NCI-H1048 (cell line): ENCODE results near the gene TAAR6.
"Not testable (repeated sequence)": the region's sequence is repeated elsewhere in the genome, so short reads cannot be mapped to it uniquely, and the experiment has no call there.

Experiments used
- DNase-seq: peaks from one replicate; lab custom pipeline; 2025; lab: John Stamatoyannopoulos, UW

The TAAR6 gene

GRCh38 chr6:132590362-132590761, 20.2 kb downstream of the TAAR6 start:
- DNase-seq, result no peak

DNA sequence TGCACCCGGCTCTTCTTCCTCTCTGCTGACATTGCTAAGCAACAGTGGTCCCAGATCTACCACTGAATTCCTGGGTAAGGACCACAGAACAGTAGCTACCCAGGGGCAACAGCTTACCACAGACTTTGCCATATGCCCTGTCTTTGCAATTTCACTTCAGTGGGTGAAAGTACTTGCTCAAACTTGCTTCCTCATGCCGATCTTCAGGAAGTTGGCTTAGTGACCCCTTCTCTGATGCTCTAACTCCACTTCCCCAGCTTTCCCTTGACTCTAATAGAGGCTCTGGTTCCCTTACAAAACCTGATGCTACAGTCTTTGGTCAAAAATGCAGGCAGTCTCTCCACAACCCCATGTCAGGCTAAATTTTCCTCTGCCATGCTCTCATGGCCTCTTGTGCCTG, 22.7 kb downstream of the TAAR6 start:
- no peak for DNase-seq

DNA sequence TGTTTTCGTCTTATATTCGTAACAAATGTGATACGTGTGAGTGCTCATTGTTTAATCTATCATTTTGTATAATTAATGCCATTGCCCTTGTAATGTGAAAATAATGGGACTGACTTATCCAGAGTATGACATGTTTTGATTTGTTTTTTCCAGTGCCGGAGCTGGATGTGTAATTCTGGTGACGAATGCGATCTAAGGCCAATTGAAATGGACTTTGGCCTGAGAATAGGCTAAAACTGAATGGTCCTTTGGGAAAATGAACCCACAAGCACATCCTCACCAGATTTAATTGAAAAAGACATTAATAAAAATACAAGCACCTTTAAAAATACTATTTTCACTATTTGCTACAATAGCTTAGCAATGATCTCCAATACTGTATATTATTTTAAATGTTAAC, 26.1 kb downstream of the TAAR6 start:
- no peak for DNase-seq

- no peak for DNase-seq
These were observed 28.4 kb downstream of the TAAR6 start for GRCh38 chr6:132598473-132598872.

DNA sequence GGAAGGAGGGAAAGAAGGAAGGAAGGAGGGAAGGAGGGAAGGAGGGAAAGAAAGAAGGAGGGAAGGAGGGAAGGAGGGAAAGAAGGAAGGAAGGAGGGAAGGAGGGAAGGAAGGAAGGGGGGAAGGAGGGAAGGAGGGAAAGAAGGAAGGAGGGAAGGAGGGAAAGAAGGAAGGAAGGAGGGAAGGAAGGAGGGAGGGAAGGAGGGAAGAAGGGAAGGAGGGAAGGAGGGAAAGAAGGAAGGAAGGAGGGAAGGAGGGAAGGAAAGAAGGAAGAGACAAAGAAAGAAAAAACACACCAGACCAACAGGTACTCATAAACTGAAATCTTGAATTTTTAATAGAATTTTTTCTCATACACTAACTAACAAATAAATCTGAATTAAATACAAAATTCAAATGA, 30.8 kb downstream of the TAAR6 start:
- not testable (repeated sequence) for DNase-seq

DNA sequence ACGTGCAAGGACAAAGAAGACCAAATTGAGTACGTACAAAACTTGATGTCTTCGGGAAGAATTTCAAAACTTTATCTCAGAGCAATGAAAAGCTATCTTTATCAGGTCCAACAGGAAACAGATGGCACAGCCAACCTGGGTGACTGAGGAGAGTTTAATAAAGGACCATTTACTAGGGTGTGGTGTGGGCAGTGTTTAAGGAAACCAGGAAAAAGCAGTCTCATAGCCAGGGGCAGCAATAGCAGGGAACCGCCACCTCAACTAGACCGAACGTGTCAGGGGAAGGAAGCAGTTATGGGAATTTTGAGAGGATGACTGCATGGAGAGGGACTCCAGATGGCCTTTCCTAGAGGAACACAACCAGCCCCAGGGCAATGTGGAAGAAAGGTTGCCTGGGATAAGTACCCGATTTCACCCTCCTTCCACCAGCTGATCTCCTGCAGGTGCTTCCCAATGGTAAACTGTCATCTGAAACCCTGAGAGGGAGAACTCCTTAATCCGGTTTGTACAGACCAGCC, 34.6 kb downstream of the TAAR6 start:
- no peak for DNase-seq

DNA sequence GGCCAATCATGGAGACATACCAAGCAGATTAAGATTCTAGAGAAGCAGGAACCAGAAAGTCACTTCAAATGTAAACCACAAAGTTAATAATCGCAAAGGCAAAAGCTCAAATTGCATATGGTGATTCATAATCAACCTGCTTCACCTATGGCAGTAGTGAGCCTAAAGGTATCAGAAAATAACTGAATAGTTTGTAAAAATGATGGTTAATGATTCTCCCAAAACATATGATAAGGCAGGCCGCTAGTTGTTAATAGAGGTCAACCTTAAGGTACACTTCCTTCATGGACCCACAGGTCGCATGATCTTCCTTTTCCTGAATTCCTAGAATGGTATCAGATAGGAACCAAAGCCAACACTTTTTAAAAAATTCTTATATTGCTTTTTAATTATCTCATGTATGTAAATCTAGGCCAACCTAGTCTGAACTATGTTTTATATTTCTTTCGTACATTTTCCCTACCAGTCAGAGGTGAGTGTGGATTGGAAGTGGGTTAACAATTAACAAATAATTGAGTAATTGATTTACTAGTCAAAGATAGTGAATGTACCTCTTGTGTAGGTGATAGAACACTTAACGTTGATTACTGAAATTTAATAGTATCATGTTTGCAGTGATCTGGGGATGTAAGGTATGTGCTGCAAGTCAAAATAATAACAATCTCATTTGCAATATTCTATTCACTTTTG, 37.6 kb downstream of the TAAR6 start:
- no peak for DNase-seq

- no peak for DNase-seq
These were observed 41.5 kb downstream of the TAAR6 start for GRCh38 chr6:132611616-132612015.

DNA sequence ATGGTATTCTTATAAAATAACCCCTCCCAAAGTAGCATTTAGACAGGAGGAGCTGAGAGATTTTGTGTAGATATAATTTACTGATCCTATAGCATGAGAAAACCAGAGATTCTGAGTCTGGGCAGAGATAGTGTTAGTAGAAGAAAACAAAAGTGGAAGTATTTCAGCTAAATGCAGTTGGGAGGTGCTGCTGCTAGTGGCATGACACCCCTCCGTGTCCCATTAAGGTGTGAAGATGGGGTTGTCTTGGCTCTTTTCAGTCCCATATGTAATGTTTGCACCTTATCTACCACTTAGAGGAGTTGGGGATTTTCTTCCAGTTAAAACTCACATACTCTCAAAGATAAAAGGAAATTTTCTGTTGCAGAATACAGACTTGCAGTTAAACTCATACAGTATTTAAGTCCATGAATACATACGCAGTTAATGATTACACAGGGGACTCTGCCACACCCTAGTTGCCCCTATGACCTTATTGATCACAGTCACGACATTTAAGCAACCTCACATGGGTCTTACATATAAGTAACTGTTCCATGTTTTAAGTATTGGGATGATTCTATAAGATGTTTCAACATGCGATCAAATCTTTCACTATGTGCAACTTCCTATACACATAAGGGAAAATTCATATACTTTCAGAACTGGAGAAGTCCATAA, 42.5 kb downstream of the TAAR6 start:
- DNase-seq, result no peak

- no peak for DNase-seq
These were observed 44.4 kb downstream of the TAAR6 start for GRCh38 chr6:132614554-132614953.

GRCh38 chr6:132616677-132617076, 46.6 kb downstream of the TAAR6 start:
- no peak for DNase-seq
